ENCODE measurements around the gene HHAT.

Gene HHAT

DNA sequence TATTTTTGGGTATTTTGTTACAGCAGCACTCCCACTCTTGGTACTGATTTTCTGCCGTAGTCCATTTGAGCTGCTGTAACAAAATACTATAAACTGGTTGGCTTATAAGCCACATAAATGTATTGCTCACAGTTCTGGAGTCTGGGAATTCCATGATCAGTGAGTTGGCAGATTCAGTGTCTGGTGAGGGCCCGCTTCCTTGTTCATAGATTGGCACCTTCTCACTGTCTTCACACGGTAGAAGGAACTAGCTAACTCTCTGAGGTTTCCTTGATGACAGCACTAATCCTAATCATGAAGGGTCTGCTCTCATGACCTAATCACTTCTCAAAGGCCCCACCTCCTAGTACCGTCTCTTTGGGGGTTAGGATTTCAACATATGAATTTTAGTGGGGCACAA lies 85.2 kb downstream of the HHAT start:
- TF ChIP-seq EZH2 (optimal IDR thresholded peaks at IDR 0.05; ENCODE audit: low read depth, low read length), result no peak
- TF ChIP-seq, protein P1, sequence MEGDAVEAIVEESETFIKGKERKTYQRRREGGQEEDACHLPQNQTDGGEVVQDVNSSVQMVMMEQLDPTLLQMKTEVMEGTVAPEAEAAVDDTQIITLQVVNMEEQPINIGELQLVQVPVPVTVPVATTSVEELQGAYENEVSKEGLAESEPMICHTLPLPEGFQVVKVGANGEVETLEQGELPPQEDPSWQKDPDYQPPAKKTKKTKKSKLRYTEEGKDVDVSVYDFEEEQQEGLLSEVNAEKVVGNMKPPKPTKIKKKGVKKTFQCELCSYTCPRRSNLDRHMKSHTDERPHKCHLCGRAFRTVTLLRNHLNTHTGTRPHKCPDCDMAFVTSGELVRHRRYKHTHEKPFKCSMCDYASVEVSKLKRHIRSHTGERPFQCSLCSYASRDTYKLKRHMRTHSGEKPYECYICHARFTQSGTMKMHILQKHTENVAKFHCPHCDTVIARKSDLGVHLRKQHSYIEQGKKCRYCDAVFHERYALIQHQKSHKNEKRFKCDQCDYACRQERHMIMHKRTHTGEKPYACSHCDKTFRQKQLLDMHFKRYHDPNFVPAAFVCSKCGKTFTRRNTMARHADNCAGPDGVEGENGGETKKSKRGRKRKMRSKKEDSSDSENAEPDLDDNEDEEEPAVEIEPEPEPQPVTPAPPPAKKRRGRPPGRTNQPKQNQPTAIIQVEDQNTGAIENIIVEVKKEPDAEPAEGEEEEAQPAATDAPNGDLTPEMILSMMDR (IDR thresholded peaks at IDR 0.05; ENCODE audit: low read length), result no peak
- TF ChIP-seq EZH2phosphoT487 (IDR thresholded peaks at IDR 0.05; ENCODE audit: low read length), result no peak
- H3K9ac ChIP-seq (ENCODE audit: low read length), result no peak overlapping the region
- H3K27me3 ChIP-seq (replicated peaks; ENCODE audit: insufficient read depth, low read length), result no peaks in the 10 kb centered on the region
- H3K9me2 ChIP-seq (replicated peaks; ENCODE audit: insufficient read depth, low read length), result no peaks in the 10 kb centered on the region
- H4K20me1 ChIP-seq (ENCODE audit: insufficient read depth, low read length), result no peaks in the 10 kb centered on the region
- H3F3A ChIP-seq (ENCODE audit: insufficient read depth, low read length), result no peaks in the 10 kb centered on the region
- H3K4me3 ChIP-seq (ENCODE audit: low read length), result no peak overlapping the region
- no peak overlapping the region for H3K27ac ChIP-seq (ENCODE audit: low read length)
- H3K4me2 ChIP-seq (ENCODE audit: low read depth, low read length), result no peak overlapping the region
- H2AFZ ChIP-seq (ENCODE audit: low read length), result no peak overlapping the region
- no peaks in the 10 kb centered on the region for H3K79me2 ChIP-seq (ENCODE audit: low read length)
- H3K4me1 ChIP-seq (ENCODE audit: low read length), result no peaks in the 10 kb centered on the region
- no peaks in the 10 kb centered on the region for H3K9me3 ChIP-seq (replicated peaks; ENCODE audit: insufficient read depth, low read length)
- DNase-seq, result no peak
- H3K36me3 ChIP-seq (replicated peaks; ENCODE audit: insufficient read depth, low read length), result no peaks in the 10 kb centered on the region

DNA sequence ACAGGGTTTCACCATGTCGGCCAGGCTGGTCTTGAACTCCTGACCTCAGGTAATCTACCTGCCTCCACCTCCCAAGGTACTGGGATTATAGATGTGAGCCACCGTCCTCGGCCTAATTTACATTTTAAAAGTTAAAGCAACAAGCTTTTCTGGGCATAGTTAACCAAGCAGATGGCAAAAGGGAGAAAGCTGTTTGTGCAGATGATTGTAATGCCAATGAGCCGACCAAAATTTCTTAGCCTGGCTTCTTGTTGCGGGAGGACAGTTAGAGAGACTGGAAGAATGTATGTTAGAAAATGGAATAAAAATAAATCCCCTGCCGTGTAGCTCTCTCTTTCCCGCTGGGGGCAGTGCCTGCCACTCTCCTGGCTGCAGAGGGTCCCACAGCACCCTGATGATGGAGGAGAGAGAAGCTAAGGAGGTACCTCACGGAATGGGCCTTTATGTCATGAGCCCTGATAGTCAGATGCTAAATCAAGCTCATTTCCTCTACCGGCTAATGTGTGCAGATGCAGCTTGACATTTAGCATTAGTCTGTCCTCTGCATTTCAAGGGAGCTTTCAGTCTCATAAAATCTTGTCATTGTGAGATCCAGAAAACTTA lies 87.2 kb downstream of the HHAT start:
- Histone ChIP-seq H3K9ac (ENCODE audit: low read length) (no peak overlapping the region), H3K27me3 (replicated peaks; ENCODE audit: insufficient read depth, low read length) (no peaks in the 10 kb centered on the region), H3K9me2 (replicated peaks; ENCODE audit: insufficient read depth, low read length) (no peaks in the 10 kb centered on the region), H3K4me2 (ENCODE audit: low read depth, low read length) (no peak overlapping the region), H3K27ac (ENCODE audit: low read length) (no peak overlapping the region), H3K79me2 (ENCODE audit: low read length) (no peaks in the 10 kb centered on the region), H2AFZ (ENCODE audit: low read length) (no peak overlapping the region), H3K36me3 (replicated peaks; ENCODE audit: insufficient read depth, low read length) (no peaks in the 10 kb centered on the region), H3K9me3 (replicated peaks; ENCODE audit: insufficient read depth, low read length) (no peaks in the 10 kb centered on the region), H3K4me1 (ENCODE audit: low read length) (no peaks in the 10 kb centered on the region), H4K20me1 (ENCODE audit: insufficient read depth, low read length) (no peaks in the 10 kb centered on the region), H3F3A (ENCODE audit: insufficient read depth, low read length) (no peaks in the 10 kb centered on the region), H3K4me3 (ENCODE audit: low read length) (no peak overlapping the region)
- no peak for DNase-seq
- no peak for TF ChIP-seq EZH2phosphoT487 (IDR thresholded peaks at IDR 0.05; ENCODE audit: low read length)
- TF ChIP-seq, protein P1 (IDR thresholded peaks at IDR 0.05; ENCODE audit: low read length), result no peak
- no peak for TF ChIP-seq EZH2 (optimal IDR thresholded peaks at IDR 0.05; ENCODE audit: low read depth, low read length)

GRCh38 chr1:210416681-210417080 lies 88.0 kb downstream of the HHAT start:
- no peaks in the 10 kb centered on the region for H3K9me2 ChIP-seq (replicated peaks; ENCODE audit: insufficient read depth, low read length)
- no peaks in the 10 kb centered on the region for H3K36me3 ChIP-seq (replicated peaks; ENCODE audit: insufficient read depth, low read length)
- no peaks in the 10 kb centered on the region for H3F3A ChIP-seq (ENCODE audit: insufficient read depth, low read length)
- H3K4me1 ChIP-seq (ENCODE audit: low read length), result no peaks in the 10 kb centered on the region
- no peak overlapping the region for H3K4me2 ChIP-seq (ENCODE audit: low read depth, low read length)
- no peaks in the 10 kb centered on the region for H3K9me3 ChIP-seq (replicated peaks; ENCODE audit: insufficient read depth, low read length)
- no peaks in the 10 kb centered on the region for H4K20me1 ChIP-seq (ENCODE audit: insufficient read depth, low read length)
- H3K9ac ChIP-seq (ENCODE audit: low read length), result no peak overlapping the region
- H3K4me3 ChIP-seq (ENCODE audit: low read length), result no peak overlapping the region
- no peak overlapping the region for H2AFZ ChIP-seq (ENCODE audit: low read length)
- no peak for DNase-seq
- H3K27me3 ChIP-seq (replicated peaks; ENCODE audit: insufficient read depth, low read length), result no peaks in the 10 kb centered on the region
- no peak for TF ChIP-seq EZH2phosphoT487 (IDR thresholded peaks at IDR 0.05; ENCODE audit: low read length)
- TF ChIP-seq EZH2 (optimal IDR thresholded peaks at IDR 0.05; ENCODE audit: low read depth, low read length), result no peak
- TF ChIP-seq, protein P1 (IDR thresholded peaks at IDR 0.05; ENCODE audit: low read length), result no peak
- no peaks in the 10 kb centered on the region for H3K79me2 ChIP-seq (ENCODE audit: low read length)
- H3K27ac ChIP-seq (ENCODE audit: low read length), result no peak overlapping the region

Measured in MM.1S (cell line).